Caki2 (cell line): ENCODE results near the gene TPM1. TPM values are rescaled to one million over a fixed set of nuclear protein-coding genes. Genes with fewer than 3 reads are reported as not detected.

Source experiments
- DNase-seq: peaks from one replicate; pipeline ENCODE4 v3.0.0-alpha.2; 2015; ENCODE audit warnings: low read depth
- in situ Hi-C: cut with HindIII; loops from 2 replicates; pipeline ENCODE4 v1.10.0; 2016; ENCODE audit warnings: low sequenced_read_pairs, low pct_unique_long_range_greater_than_20kb, mixed read lengths
- total RNA-seq: library from RNA; depleted of rRNA; stranded (reverse); fragments of >200 nt; shearing (Covaris generic); gene quantifications from 2 replicates; pipeline ENCODE4 v1.2.3, GENCODE V29; 2014; ENCODE audit warnings: low replicate concordance

Gene TPM1
- total RNA-seq, 1 experiment from 2014 or later, result 681 TPM

GRCh38 chr15:63048776-63049665 lies 6.5 kb downstream of the TPM1 start:
- in situ Hi-C loops, result no loop called here

GRCh38 chr15:63049783-63050371 lies 7.3 kb downstream of the TPM1 start:
- no peak for DNase-seq
- in situ Hi-C loops, result no loop called here

More at GRCh38 chr15:63048776-63049665, 6.5 kb downstream of the TPM1 start:
- DNase-seq, result peak; percentile 77

GRCh38 chr15:63050731-63051155 lies 8.2 kb downstream of the TPM1 start:
- DNase-seq, result peak; percentile 78
- in situ Hi-C loops, result no loop called here

GRCh38 chr15:63051156-63052066 lies 8.9 kb downstream of the TPM1 start:
- peak; percentile 94 for DNase-seq
- in situ Hi-C loops, result no loop called here

GRCh38 chr15:63052077-63052841 lies 9.7 kb downstream of the TPM1 start:
- DNase-seq, result no peak
- in situ Hi-C loops, result no loop called here

GRCh38 chr15:63052961-63053698 lies 10.6 kb downstream of the TPM1 start:
- DNase-seq, result peak; percentile 88
- in situ Hi-C loops, result no loop called here

GRCh38 chr15:63054281-63054683 lies 11.7 kb downstream of the TPM1 start:
- in situ Hi-C loops, result no loop called here
- no peak for DNase-seq

- peak; percentile 60 for DNase-seq
- in situ Hi-C loops, result no loop called here
These were observed 12.4 kb downstream of the TPM1 start for GRCh38 chr15:63054985-63055384.

GRCh38 chr15:63056829-63057228 lies 14.3 kb downstream of the TPM1 start:
- in situ Hi-C loops, result no loop called here
- no peak for DNase-seq

GRCh38 chr15:63057468-63058345 lies 15.2 kb downstream of the TPM1 start:
- DNase-seq, result no peak
- in situ Hi-C loops, result no loop called here

- no peak for DNase-seq
- in situ Hi-C loops, result no loop called here
These were observed 16.5 kb downstream of the TPM1 start for GRCh38 chr15:63059075-63059474.

GRCh38 chr15:63059573-63060216 lies 17.1 kb downstream of the TPM1 start:
- in situ Hi-C loops, result no loop called here
- DNase-seq, result no peak

- in situ Hi-C loops, result no loop called here
These were observed 18.2 kb downstream of the TPM1 start for GRCh38 chr15:63060699-63061098.

GRCh38 chr15:63061975-63062374 lies 19.4 kb downstream of the TPM1 start:
- in situ Hi-C loops, result no loop called here
- DNase-seq, result no peak

More at GRCh38 chr15:63060699-63061098, 18.2 kb downstream of the TPM1 start:
- DNase-seq, result no peak

- DNase-seq, result no peak
- in situ Hi-C loops, result no loop called here
These were observed 20.7 kb downstream of the TPM1 start for GRCh38 chr15:63063164-63063756.
